Astrocyte (in vitro differentiated cells and primary cell): ENCODE data around the gene PPM1A.

Experiments
- EZH2 ChIP-seq: IDR thresholded peaks from 2 replicates; pipeline ENCODE4 v1.6.1; 2012; ENCODE audit warnings: mild to moderate bottlenecking, low read length, inconsistent platforms; ENCODE audit not compliant: insufficient read depth
- TF ChIP-seq, protein P1 (sequence below): IDR thresholded peaks from 2 replicates; pipeline ENCODE4 v1.5.1; 2011; ENCODE audit warnings: low read depth, mild to moderate bottlenecking, inconsistent platforms, low read length, moderate library complexity; ENCODE audit not compliant: insufficient read depth

DNA sequence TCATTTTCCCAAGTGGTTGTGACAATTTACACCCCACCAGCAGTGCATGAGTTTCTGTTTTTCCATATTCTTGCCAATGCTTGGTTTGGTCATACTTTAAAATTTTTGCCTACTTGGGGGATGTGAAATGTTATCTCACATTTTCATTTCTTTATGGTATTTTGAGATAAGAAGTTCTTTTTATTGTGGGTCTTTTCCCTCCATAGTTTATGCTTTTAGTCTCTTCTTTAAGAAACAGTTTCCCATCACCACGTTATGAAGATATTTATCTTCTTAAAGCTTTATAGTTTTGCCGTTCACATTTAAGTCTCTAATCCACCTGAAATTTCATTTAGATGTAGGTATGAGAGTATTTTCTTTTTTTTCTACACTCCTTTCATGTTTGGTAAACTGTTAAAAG, 95.7 kb downstream of the PPM1A start:
- TF ChIP-seq, protein P1, sequence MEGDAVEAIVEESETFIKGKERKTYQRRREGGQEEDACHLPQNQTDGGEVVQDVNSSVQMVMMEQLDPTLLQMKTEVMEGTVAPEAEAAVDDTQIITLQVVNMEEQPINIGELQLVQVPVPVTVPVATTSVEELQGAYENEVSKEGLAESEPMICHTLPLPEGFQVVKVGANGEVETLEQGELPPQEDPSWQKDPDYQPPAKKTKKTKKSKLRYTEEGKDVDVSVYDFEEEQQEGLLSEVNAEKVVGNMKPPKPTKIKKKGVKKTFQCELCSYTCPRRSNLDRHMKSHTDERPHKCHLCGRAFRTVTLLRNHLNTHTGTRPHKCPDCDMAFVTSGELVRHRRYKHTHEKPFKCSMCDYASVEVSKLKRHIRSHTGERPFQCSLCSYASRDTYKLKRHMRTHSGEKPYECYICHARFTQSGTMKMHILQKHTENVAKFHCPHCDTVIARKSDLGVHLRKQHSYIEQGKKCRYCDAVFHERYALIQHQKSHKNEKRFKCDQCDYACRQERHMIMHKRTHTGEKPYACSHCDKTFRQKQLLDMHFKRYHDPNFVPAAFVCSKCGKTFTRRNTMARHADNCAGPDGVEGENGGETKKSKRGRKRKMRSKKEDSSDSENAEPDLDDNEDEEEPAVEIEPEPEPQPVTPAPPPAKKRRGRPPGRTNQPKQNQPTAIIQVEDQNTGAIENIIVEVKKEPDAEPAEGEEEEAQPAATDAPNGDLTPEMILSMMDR, result no peak
- TF ChIP-seq EZH2, result no peak
